IMR-90 (cell line): ENCODE results near the gene CD164L2. TPM values are rescaled to one million over a fixed set of nuclear protein-coding genes. Genes with fewer than 3 reads are reported as not detected.

ENCODE experiments used
- ATAC-seq: fragments of 200-7000 bp; cut with Tn5 transposase; 2 replicates; pipeline ENCODE4 v1.9.1; 2020; ENCODE audit warnings: low read depth, mild to moderate bottlenecking, moderate library complexity
- BruUV-seq: library from RNA; stranded (reverse); fragments of 400-500 nt; replicated peaks from 2 replicates; lab custom pipeline; 2021; lab: Mats Ljungman, UMichigan
- CTCF ChIA-PET: fragments of 300-600 bp; formaldehyde crosslinking; extraction: SDS; loops from one replicate; lab custom pipeline; 2021; ENCODE audit warnings: antibody characterized with exemption; lab: Yijun Ruan, JAX
- POLR2A ChIA-PET: fragments of 300-600 bp; sonication (Branson Sonifier 250); formaldehyde crosslinking; loops from one replicate; lab custom pipeline; 2022; ENCODE audit warnings: antibody characterized with exemption; ENCODE audit not compliant: unreplicated experiment; lab: Charles Lee
- DNase-seq: peaks from one replicate; pipeline ENCODE4 v3.0.0; 2013
- H2AFZ ChIP-seq: replicated peaks from 2 replicates; pipeline ENCODE3; 2013; ENCODE audit warnings: low read length, mild to moderate bottlenecking; ENCODE audit not compliant: poor library complexity
- H2AK5ac ChIP-seq: 2 replicates; pipeline ENCODE4 v1.6.1; 2013; ENCODE audit warnings: low read depth, low read length, inconsistent platforms
- H2AK9ac ChIP-seq: replicated peaks from 2 replicates; pipeline ENCODE3; 2013; ENCODE audit warnings: mild to moderate bottlenecking, low read depth, low read length, moderate library complexity; ENCODE audit not compliant: poor library complexity
- H2BK120ac ChIP-seq: 2 replicates; pipeline ENCODE4 v1.6.1; 2013; ENCODE audit warnings: low read depth, low read length, inconsistent platforms
- H2BK15ac ChIP-seq: 3 replicates; pipeline ENCODE4 v1.6.1; 2013; ENCODE audit warnings: low read depth, low read length, inconsistent platforms
- H2BK20ac ChIP-seq: 2 replicates; pipeline ENCODE4 v1.6.1; 2013; ENCODE audit warnings: low read depth, mild to moderate bottlenecking, inconsistent platforms, low read length, moderate library complexity
- H2BK5ac ChIP-seq: 2 replicates; pipeline ENCODE4 v1.6.1; 2013; ENCODE audit warnings: mild to moderate bottlenecking, low read depth, low read length, inconsistent platforms; ENCODE audit not compliant: poor library complexity, severe bottlenecking
- H3K14ac ChIP-seq: replicated peaks from 2 replicates; pipeline ENCODE4 v1.6.1; 2013; ENCODE audit warnings: low read depth, low read length, inconsistent platforms
- H3K18ac ChIP-seq: 2 replicates; pipeline ENCODE4 v1.6.1; 2013; ENCODE audit warnings: low read depth, low read length, control low read depth
- H3K23ac ChIP-seq: 2 replicates; pipeline ENCODE4 v1.6.1; 2013; ENCODE audit warnings: low read depth, low read length, inconsistent platforms
- H3K27ac ChIP-seq: 2 replicates; pipeline ENCODE4 v1.5.1; 2013; ENCODE audit warnings: mild to moderate bottlenecking, control low read depth, low read length; ENCODE audit not compliant: insufficient read depth
- H3K27me3 ChIP-seq: 2 replicates; pipeline ENCODE4 v1.6.1; 2013; ENCODE audit warnings: low read length; ENCODE audit not compliant: control insufficient read depth, insufficient read depth
- H3K36me3 ChIP-seq: 2 replicates; pipeline ENCODE4 v1.6.1; 2013; ENCODE audit warnings: low read length, mixed read lengths; ENCODE audit not compliant: control insufficient read depth, insufficient read depth
- H3K4ac ChIP-seq: 2 replicates; pipeline ENCODE4 v1.6.1; 2013; ENCODE audit warnings: low read depth, low read length, inconsistent platforms
- H3K4me1 ChIP-seq: 2 replicates; pipeline ENCODE4 v1.6.1; 2013; ENCODE audit warnings: low read length, mixed read lengths; ENCODE audit not compliant: control insufficient read depth, insufficient read depth
- H3K4me2 ChIP-seq: 2 replicates; pipeline ENCODE4 v1.6.1; 2013; ENCODE audit warnings: low read depth, mild to moderate bottlenecking, control low read depth, low read length, moderate library complexity
- H3K4me3 ChIP-seq: 2 replicates; pipeline ENCODE4 v1.5.1; 2013; ENCODE audit warnings: low read depth, mild to moderate bottlenecking, control low read depth, low read length, moderate library complexity; ENCODE audit not compliant: insufficient read depth
- H3K56ac ChIP-seq: 2 replicates; pipeline ENCODE4 v1.6.1; 2013; ENCODE audit warnings: low read length, inconsistent platforms; ENCODE audit not compliant: insufficient read depth; ENCODE audit errors: extremely low read depth
- H3K79me1 ChIP-seq, 2 experiments: 2 replicates each; pipeline ENCODE4 v1.6.1; 2013; ENCODE audit warnings: low read length in 2 of 2, inconsistent platforms in 1 of 2, low read depth in 1 of 2
- H3K9ac ChIP-seq: 2 replicates; pipeline ENCODE4 v1.6.1; 2013; ENCODE audit warnings: low read depth, low read length, control low read depth
- H3K9me1 ChIP-seq: 2 replicates; pipeline ENCODE4 v1.6.1; 2013; ENCODE audit warnings: low read length, inconsistent platforms; ENCODE audit not compliant: insufficient read depth
- H3K9me3 ChIP-seq: 2 replicates; pipeline ENCODE4 v1.6.1; 2013; ENCODE audit warnings: low read length; ENCODE audit not compliant: control insufficient read depth, insufficient read depth
- H4K20me1 ChIP-seq: 2 replicates; pipeline ENCODE4 v1.6.1; 2013; ENCODE audit warnings: low read length, inconsistent platforms; ENCODE audit not compliant: insufficient read depth
- H4K5ac ChIP-seq: 2 replicates; pipeline ENCODE4 v1.6.1; 2013; ENCODE audit warnings: mild to moderate bottlenecking, low read depth, low read length, control low read depth
- H4K8ac ChIP-seq, 2 experiments: 2 replicates each; pipeline ENCODE4 v1.6.1; 2013; ENCODE audit warnings: low read depth in 2 of 2, low read length in 2 of 2, control low read depth in 1 of 2, inconsistent platforms in 1 of 2
- H4K91ac ChIP-seq: 2 replicates; pipeline ENCODE4 v1.6.1; 2013; ENCODE audit warnings: low read depth, low read length, inconsistent platforms; ENCODE audit not compliant: insufficient read depth
- NFE2L2 ChIP-seq: fragments of 150-350 bp; IDR thresholded peaks from 2 replicates; pipeline ENCODE4 v1.6.1; 2016; ENCODE audit warnings: low read depth, mild to moderate bottlenecking, low read length
- WGBS, 2 experiments: methylation state at CpG; one replicate each; pipeline versions ENCODE4 v1.1.5 to v1.1.7; 2013; ENCODE audit warnings: missing lambda C conversion rate in 2 of 2; ENCODE audit not compliant: insufficient read length in 1 of 2; ENCODE audit errors: extremely low coverage in 2 of 2; 5-methylcytosine and 5-hydroxymethylcytosine counted together
- dilution Hi-C: fragments of 300-500 bp; cut with HindIII; formaldehyde crosslinking; loops from one replicate; pipeline ENCODE4 v1.14.3; 2018; ENCODE audit warnings: low sequenced_read_pairs; ENCODE audit not compliant: unreplicated experiment
- in situ Hi-C: fragments of 300-500 bp; cut with MboI; formaldehyde crosslinking; loops from 3 replicates; pipeline ENCODE4 v1.14.3; 2019; ENCODE audit warnings: low sequenced_read_pairs, inconsistent platforms, mixed read lengths
- intact Hi-C: fragments of 100-400 bp; cut with micrococcal nuclease; formaldehyde crosslinking; loops from 2 replicates; pipeline ENCODE4 v1.10.0; 2022
- polyA plus RNA-seq, 3 experiments: library from polyadenylated mRNA; depleted of rRNA; stranded (reverse); fragments of >200 nt; gene quantifications; 2 replicates each; pipeline ENCODE4 v1.2.3, GENCODE V29; 2012; ENCODE audit warnings: low replicate concordance in 1 of 3
- total RNA-seq: library from RNA; depleted of rRNA; stranded (reverse); fragments of >200 nt; gene quantifications from 2 replicates; pipeline ENCODE4 v1.2.3, GENCODE V29; 2012

Gene CD164L2
- total and polyA plus RNA-seq, 2 of the 4 experiments (the other 2 are of a cell fraction): not detected

DNA sequence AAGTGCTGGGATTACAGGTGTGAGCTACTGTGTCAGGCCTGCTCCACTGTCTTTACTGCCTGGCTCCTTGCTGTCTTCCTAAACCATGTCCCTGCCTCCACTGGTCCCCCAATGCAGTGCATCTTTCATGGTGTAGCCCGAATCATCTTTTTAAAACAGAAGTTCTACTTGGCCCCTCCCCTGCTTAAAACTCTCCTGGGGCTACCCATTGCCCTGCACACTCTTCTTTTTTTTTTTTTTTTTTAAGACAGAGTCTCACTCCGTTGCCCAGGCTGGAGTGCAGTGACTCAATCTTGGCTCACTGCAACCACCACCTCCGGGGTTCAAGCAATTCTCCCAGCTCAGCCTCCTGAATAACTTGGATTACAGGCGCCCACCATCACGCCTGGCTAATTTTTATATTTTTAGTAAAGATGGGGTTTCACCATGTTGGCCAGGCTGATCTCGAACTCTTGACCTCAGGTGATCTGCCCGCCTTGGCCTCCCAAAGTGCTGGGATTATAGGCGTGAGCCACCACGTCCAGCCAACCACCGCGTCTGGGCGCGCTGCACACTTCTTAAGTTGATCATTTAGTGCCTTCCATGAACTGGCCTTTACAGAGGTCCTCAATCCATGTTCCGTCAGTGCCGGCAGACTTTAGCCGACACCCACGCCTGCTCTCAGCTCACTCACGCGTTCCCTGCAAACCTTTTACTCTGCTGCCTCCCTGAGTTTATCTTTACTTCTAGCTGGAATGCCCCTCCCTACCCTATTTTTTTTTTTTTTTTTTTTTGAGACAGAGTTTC lies 10.9 kb downstream of the CD164L2 start:
- Histone ChIP-seq H3K4me2 (no peak overlapping the region), H3K4me1 (peaks cover under 1% of the 10 kb centered on the region)

More for the DNA sequence above, 10.9 kb downstream of the CD164L2 start:
- H3K23ac ChIP-seq: no peak overlapping the region
- H3K14ac ChIP-seq: no peak overlapping the region
- H4K8ac ChIP-seq: no peak overlapping the region
- H4K5ac ChIP-seq: no peak overlapping the region
- BruUV-seq: no TSS peak
- in situ Hi-C loops (no loop called here), intact Hi-C loops (no loop called here), dilution Hi-C loops (no loop called here)
- WGBS, 2 experiments: 65% methylated on average over 4 of the region's 19 CpGs; no CpG with 5 or more reads in 1 of the 2 experiments
- H2AK9ac ChIP-seq: no peak overlapping the region
- no peak overlapping the region for H3K4me3 ChIP-seq
- H2BK20ac ChIP-seq: no peak overlapping the region
- no peaks in the 10 kb centered on the region for H3K9me3 ChIP-seq
- peaks cover 5% of the 10 kb centered on the region; the same call in 1 of the 2 replicates for H3K9me1 ChIP-seq
- no peak overlapping the region for H2BK15ac ChIP-seq
- no peak overlapping the region for H2AFZ ChIP-seq
- no peak overlapping the region for H2AK5ac ChIP-seq
- no peak overlapping the region for H3K4ac ChIP-seq
- no peak overlapping the region for H3K18ac ChIP-seq
- TF ChIP-seq NFE2L2: no peak
- CTCF ChIA-PET: no interaction called here
- H3K9ac ChIP-seq: no peak overlapping the region
- no peak overlapping the region for H2BK5ac ChIP-seq
- H3K27ac ChIP-seq: no peak overlapping the region
- H4K20me1 ChIP-seq: no peaks in the 10 kb centered on the region
- 0 out of 4 replicates have a peak, but pooled peaks cover 0 to 5% of the 10 kb centered on the region in 2 experiments for H3K79me1 ChIP-seq
- no peak overlapping the region for H3K56ac ChIP-seq
- no peaks in the 10 kb centered on the region for H3K36me3 ChIP-seq
- DNase-seq: no peak
- no peak overlapping the region for H2BK120ac ChIP-seq
- H4K91ac ChIP-seq: no peak overlapping the region
- peaks cover 12% of the 10 kb centered on the region for H3K27me3 ChIP-seq
- POLR2A ChIA-PET: no interaction called here
- ATAC-seq: no peak
